Fibroblast of the aortic adventitia (primary cell): ENCODE results near the gene SEC14L6. TPM values are rescaled to one million over a fixed set of nuclear protein-coding genes. Genes with fewer than 3 reads are reported as not detected.
"Not testable (repeated sequence)": the region's sequence is repeated elsewhere in the genome, so short reads cannot be mapped to it uniquely, and the experiment has no call there.

Experiments used
- DNase-seq: peaks from one replicate; pipeline ENCODE4 v3.0.0-alpha.2; 2010; ENCODE audit warnings: low read depth
- H3K4me3 ChIP-seq: 2 replicates; pipeline ENCODE4 v1.5.1; 2011; ENCODE audit warnings: low read depth, mild to moderate bottlenecking, control low read depth, low read length, moderate library complexity
- total RNA-seq: library from RNA; depleted of rRNA; stranded (reverse); fragments of >200 nt; gene quantifications from 2 replicates; pipeline ENCODE4 v1.2.3, GENCODE V29; 2012; ENCODE audit warnings: low replicate concordance
- TF ChIP-seq, protein P1 (sequence below): IDR thresholded peaks from 2 replicates; pipeline ENCODE4 v1.5.1; 2011; ENCODE audit warnings: mild to moderate bottlenecking, low read length, control low read depth, inconsistent platforms; ENCODE audit not compliant: insufficient read depth

The SEC14L6 gene
- total RNA-seq, 1 donor: 0.09 TPM

DNA sequence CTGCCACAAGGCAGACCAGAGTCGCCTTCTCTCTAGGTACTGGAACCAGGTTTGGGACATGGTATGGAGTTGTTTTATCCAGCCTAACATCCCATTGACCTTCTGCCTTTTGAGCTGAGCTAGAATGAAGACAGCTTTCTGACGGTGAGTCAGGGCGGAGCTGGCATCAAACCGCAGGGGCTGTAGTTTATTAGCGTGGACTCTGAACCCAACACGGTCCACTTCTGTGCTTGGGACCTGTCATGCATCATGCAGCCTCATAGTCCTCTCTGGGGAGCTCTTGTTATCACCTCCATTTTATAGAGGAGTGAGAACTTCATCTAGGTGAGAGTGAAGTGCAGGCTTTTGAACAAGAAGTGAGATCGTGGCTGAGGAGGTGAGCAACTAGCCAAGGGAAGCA is 19.6 kb upstream of the SEC14L6 start:
- no peak for DNase-seq
- TF ChIP-seq, protein P1, sequence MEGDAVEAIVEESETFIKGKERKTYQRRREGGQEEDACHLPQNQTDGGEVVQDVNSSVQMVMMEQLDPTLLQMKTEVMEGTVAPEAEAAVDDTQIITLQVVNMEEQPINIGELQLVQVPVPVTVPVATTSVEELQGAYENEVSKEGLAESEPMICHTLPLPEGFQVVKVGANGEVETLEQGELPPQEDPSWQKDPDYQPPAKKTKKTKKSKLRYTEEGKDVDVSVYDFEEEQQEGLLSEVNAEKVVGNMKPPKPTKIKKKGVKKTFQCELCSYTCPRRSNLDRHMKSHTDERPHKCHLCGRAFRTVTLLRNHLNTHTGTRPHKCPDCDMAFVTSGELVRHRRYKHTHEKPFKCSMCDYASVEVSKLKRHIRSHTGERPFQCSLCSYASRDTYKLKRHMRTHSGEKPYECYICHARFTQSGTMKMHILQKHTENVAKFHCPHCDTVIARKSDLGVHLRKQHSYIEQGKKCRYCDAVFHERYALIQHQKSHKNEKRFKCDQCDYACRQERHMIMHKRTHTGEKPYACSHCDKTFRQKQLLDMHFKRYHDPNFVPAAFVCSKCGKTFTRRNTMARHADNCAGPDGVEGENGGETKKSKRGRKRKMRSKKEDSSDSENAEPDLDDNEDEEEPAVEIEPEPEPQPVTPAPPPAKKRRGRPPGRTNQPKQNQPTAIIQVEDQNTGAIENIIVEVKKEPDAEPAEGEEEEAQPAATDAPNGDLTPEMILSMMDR: no peak
- H3K4me3 ChIP-seq: no peak overlapping the region

DNA sequence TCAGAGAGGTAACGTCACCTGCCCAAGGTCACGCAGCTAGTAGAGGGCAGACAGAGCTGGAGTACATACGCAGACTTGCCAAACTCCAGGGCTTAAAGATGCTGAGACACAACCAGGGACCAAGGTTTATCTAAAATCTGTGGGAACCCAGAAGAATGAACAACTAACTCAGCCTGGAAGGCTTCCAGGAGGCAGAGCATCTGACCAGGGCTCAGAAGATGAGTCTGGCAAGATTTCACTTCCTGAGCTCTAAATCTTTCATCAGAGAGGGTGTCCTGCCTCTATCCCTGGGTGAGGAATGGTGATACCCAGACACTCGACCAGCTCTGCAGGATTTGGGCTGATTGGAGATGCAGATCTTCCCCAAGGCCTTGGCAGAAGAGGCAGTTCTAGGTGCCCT is 18.8 kb upstream of the SEC14L6 start:
- H3K4me3 ChIP-seq: no peak overlapping the region
- TF ChIP-seq, protein P1: no peak
- peak; percentile 16 for DNase-seq

DNA sequence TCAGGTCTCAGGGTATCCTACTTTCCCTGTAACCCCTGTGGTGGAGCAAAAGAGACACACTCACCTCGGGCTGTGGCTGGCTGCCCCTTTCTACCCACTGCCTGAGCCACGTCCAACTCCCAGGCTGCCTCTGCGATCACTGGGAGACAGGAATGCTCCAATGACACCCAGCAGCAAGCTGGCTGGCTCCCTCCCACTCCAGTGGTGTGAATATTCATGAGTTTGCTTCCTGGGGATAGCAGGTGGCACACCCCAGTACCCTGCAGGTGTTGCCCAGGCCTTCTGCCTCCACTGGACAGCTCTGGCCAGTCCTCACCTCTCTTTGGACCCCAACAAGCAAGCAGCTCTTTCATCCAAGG is 18.2 kb upstream of the SEC14L6 start:
- TF ChIP-seq, protein P1: no peak
- no peak overlapping the region for H3K4me3 ChIP-seq
- DNase-seq: no peak

- no peak overlapping the region for H3K4me3 ChIP-seq
- no peak for DNase-seq
- TF ChIP-seq, protein P1: no peak
Observed at GRCh38 chr22:30564045-30564760, 17.7 kb upstream of the SEC14L6 start.

- TF ChIP-seq, protein P1: no peak
- no peak overlapping the region for H3K4me3 ChIP-seq
- no peak for DNase-seq
Observed at GRCh38 chr22:30562366-30562765, 15.8 kb upstream of the SEC14L6 start.

DNA sequence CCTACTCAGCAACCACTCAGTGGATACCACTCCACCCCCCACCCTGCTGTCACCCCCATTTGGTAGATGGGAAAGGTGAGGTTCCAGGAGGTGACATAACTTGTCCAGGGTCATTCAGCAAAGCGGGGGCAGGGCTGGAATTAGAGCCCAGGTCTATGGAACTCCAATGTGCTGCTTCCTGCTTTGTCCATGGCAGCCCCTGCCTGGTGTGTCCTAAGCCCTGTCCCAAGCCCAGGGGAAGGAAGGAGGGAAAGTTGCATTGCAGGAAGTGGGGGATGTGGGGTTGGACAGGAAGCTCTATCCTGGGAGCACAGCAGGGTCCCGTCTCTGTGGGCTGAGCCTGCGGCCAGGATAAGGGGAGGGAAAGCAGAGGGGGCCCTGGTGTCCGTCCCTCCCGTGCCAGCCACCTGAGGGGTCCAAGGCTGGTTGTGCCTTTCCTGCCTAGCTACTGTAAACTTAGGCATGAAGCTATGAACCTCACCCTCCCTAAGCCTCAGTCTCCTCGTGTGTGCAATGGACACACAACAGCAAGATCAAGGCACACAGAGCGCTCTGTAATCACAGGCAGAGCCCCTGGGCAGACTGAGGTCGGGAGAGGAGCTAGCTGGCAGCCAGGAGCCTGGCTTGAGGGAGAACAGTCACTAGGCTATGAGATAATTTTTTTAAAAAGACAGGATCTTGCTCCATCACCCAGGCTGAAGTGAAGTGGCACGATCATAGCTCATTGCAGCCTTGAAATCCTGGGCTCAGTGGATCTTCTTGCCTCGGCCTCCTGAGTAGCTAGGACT is 15.1 kb upstream of the SEC14L6 start:
- no peak for DNase-seq
- H3K4me3 ChIP-seq: no peak overlapping the region
- TF ChIP-seq, protein P1: no peak

- H3K4me3 ChIP-seq, DNase-seq: not testable (repeated sequence)
Observed at GRCh38 chr22:30560643-30561202, 14.2 kb upstream of the SEC14L6 start.
